ENCODE data around the gene KANK2.

The KANK2 gene

DNA sequence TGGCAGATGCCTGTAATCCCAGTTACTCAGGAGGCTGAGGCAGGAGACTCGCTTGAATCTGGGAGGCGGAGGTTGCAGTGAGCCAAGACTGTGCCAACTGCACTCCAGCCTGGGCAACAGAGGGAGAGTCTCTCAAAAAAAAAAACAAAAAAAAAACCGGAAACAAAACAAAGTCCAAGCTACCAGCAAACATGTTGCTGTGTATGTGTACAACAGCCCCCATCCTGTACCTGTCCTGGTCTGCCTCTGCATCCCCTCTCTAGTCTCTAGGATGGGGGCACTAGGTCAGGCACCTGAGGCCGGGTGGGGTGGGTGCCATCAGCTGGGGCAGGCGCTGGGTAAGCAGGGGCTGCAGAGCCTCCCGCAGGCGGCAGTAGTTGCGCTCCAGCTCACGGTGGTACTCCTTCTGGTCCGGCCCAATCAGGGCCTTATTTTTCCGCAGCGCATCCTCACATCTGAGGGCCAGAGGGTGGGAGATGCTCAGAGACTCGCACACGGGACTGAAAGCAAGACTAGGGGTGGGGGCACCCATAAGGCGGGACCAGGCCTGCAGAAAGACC is 2.8 kb upstream of the KANK2 start:
- TF ChIP-seq RAD21 (IDR thresholded peaks at IDR 0.05; ENCODE audit: low read depth) (no peak), ZBTB7A (IDR thresholded peaks at IDR 0.05; ENCODE audit: low read depth) (no peak)
- TF ChIP-seq, protein P1, sequence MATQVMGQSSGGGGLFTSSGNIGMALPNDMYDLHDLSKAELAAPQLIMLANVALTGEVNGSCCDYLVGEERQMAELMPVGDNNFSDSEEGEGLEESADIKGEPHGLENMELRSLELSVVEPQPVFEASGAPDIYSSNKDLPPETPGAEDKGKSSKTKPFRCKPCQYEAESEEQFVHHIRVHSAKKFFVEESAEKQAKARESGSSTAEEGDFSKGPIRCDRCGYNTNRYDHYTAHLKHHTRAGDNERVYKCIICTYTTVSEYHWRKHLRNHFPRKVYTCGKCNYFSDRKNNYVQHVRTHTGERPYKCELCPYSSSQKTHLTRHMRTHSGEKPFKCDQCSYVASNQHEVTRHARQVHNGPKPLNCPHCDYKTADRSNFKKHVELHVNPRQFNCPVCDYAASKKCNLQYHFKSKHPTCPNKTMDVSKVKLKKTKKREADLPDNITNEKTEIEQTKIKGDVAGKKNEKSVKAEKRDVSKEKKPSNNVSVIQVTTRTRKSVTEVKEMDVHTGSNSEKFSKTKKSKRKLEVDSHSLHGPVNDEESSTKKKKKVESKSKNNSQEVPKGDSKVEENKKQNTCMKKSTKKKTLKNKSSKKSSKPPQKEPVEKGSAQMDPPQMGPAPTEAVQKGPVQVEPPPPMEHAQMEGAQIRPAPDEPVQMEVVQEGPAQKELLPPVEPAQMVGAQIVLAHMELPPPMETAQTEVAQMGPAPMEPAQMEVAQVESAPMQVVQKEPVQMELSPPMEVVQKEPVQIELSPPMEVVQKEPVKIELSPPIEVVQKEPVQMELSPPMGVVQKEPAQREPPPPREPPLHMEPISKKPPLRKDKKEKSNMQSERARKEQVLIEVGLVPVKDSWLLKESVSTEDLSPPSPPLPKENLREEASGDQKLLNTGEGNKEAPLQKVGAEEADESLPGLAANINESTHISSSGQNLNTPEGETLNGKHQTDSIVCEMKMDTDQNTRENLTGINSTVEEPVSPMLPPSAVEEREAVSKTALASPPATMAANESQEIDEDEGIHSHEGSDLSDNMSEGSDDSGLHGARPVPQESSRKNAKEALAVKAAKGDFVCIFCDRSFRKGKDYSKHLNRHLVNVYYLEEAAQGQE (IDR thresholded peaks at IDR 0.05; ENCODE audit: low read depth): no peak
- TF ChIP-seq, protein P2, sequence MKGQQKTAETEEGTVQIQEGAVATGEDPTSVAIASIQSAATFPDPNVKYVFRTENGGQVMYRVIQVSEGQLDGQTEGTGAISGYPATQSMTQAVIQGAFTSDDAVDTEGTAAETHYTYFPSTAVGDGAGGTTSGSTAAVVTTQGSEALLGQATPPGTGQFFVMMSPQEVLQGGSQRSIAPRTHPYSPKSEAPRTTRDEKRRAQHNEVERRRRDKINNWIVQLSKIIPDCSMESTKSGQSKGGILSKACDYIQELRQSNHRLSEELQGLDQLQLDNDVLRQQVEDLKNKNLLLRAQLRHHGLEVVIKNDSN (IDR thresholded peaks at IDR 0.05): no peak

GRCh38 chr19:11199517-11199916 is 2.2 kb upstream of the KANK2 start:
- TF ChIP-seq CREB1 (IDR thresholded peaks at IDR 0.05; ENCODE audit: low read depth): no peak

DNA sequence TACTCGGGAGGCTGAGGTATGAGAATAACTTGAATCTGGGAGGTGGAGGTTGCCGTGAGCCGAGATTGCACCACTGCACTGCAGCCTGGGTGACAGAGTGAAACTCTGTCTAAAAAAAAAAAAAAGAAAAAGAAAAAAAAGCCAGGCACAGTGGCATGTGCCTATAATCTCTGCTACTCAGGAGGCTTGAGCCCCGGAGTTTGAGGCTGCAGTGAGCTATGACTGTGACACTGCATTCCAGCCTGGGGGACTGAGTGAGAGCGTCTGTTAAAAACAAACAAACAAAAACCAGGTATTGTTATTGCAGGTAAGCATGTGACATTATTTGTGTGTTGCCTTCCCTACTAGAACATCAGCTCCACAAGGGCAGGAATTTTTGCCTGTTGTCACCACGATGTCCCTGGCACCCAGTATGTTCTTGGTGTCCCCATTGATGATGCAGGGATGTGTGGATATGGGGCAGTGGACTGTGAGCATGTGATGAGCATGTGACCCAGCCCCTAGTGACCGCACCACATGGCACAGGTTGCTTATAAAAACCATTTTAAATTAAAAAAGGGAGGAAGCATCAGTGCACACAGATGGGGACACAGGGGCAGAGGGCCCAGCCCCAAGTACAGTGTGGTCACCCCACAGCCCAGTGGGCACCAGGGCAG is 1.6 kb upstream of the KANK2 start:
- no peak for TF ChIP-seq TAF1 (IDR thresholded peaks at IDR 0.05; ENCODE audit: low read depth)
- TF ChIP-seq, protein P2 (IDR thresholded peaks at IDR 0.05): peak; percentile 60; the same call in 1 of the 2 replicates

DNA sequence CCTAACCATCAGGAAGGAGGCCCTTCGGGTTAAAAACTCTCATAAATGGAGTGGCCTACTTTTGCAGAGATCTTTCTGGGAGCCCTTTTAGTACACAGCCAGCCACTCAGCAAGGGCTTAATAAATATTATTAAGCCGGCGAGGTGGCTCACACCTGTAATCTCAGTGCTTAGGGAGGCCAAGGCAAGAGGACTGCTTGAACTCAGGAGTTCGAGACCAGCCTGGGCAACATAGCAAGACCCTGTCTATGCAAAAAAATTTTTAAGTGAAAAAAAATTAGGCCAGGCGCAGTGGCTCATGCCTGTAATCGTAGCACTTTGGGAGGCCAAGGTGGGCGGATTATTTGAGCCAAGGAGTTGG is 810 bp upstream of the KANK2 start:
- no peak for TF ChIP-seq CREB1 (IDR thresholded peaks at IDR 0.05; ENCODE audit: low read depth)
- no peak for TF ChIP-seq TAF1 (IDR thresholded peaks at IDR 0.05; ENCODE audit: low read depth)
- no peak for TF ChIP-seq CEBPB (IDR thresholded peaks at IDR 0.05)
- no peak for TF ChIP-seq EGR1 (IDR thresholded peaks at IDR 0.05)
- TF ChIP-seq MAX (IDR thresholded peaks at IDR 0.05): no peak

DNA sequence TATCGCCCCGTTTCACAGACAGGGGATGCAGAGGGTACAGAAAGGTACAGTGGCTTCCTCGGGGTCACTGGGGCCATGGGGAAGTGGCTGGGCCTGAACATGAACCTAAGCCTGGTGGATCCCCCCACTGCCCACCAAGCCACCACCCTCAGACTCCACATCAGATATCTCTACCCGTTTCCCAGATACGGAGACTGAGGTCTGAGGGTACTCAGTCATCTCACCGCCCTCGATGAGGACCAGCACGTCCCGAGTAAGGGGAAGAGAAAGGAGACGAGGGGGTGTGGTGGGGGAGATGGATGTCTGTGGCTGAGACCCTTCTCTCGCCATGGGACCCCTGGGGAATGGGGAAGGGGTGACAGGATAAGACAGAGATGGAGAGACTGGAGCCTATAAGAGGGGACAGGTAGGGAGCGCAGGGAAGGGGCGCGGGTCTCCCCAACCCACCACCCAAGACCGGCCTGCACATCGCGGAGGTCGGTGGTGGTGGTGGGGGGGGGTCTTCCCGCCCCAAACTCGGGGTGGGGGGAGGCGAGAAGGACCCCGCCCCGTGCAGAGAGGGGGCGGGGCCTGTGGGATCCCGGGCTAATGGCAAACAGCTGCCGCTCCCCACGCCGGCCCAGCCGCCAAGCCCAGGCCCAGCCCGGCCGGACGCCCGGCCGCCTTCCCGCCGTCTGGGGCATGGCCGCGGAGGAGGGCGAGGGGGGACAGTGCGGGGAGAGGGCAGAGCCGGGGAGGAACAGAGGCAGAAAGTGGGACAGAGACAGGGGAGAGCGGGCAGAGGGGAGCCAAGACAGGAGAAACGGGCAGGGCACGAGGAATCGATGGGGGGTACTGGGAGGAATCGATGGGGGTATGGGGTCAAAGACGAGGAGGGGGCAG is 698 bp downstream of the KANK2 start:
- TF ChIP-seq, protein P2 (IDR thresholded peaks at IDR 0.05): no peak
- TF ChIP-seq MAX (IDR thresholded peaks at IDR 0.05) (0 out of 2 replicates have a peak, but pooled peaks have one; percentile 10), TAF1 (IDR thresholded peaks at IDR 0.05; ENCODE audit: low read depth) (no peak; the same call in 1 of the 2 replicates), FOXM1 (IDR thresholded peaks at IDR 0.05; ENCODE audit: borderline replicate concordance, low read depth) (no peak), YY1 (IDR thresholded peaks at IDR 0.05; ENCODE audit: low read depth) (0 out of 2 replicates have a peak, but pooled peaks have one; percentile 48), ZBTB7A (IDR thresholded peaks at IDR 0.05; ENCODE audit: low read depth) (peak; percentile 54), CEBPB (IDR thresholded peaks at IDR 0.05) (no peak), EP300 (IDR thresholded peaks at IDR 0.05; ENCODE audit: borderline replicate concordance) (no peak), CREB1 (IDR thresholded peaks at IDR 0.05; ENCODE audit: low read depth) (no peak), TEAD4 (IDR thresholded peaks at IDR 0.05) (no peak), RAD21 (IDR thresholded peaks at IDR 0.05; ENCODE audit: low read depth) (no peak), EGR1 (IDR thresholded peaks at IDR 0.05) (no peak), TCF12 (IDR thresholded peaks at IDR 0.05; ENCODE audit: low read depth) (no peak), NFIC (IDR thresholded peaks at IDR 0.05) (no peak)
- TF ChIP-seq, protein P1 (IDR thresholded peaks at IDR 0.05; ENCODE audit: low read depth): no peak

GRCh38 chr19:11195681-11196080 is 1.7 kb downstream of the KANK2 start:
- TF ChIP-seq, protein P2 (IDR thresholded peaks at IDR 0.05): no peak
- TF ChIP-seq CEBPB (IDR thresholded peaks at IDR 0.05) (no peak), EGR1 (IDR thresholded peaks at IDR 0.05) (no peak), TEAD4 (IDR thresholded peaks at IDR 0.05) (no peak), TAF1 (IDR thresholded peaks at IDR 0.05; ENCODE audit: low read depth) (no peak), ZBTB7A (IDR thresholded peaks at IDR 0.05; ENCODE audit: low read depth) (no peak), CREB1 (IDR thresholded peaks at IDR 0.05; ENCODE audit: low read depth) (no peak), MAX (IDR thresholded peaks at IDR 0.05) (no peak), FOXM1 (IDR thresholded peaks at IDR 0.05; ENCODE audit: borderline replicate concordance, low read depth) (no peak), YY1 (IDR thresholded peaks at IDR 0.05; ENCODE audit: low read depth) (no peak)
- TF ChIP-seq, protein P1 (IDR thresholded peaks at IDR 0.05; ENCODE audit: low read depth): no peak

Measured in Ishikawa (cell line).